BLaER1 treated with 17β-estradiol and CSF1 and Interleukin-3, amounts not matched to agents 10 nM and 100 nM (cell line): ENCODE measurements around the gene PEBP1.

Experiments
- H3K27ac ChIP-seq, 11 experiments: shearing (Covaris generic); formaldehyde crosslinking; 2 replicates each; pipeline ENCODE4 v1.8.1; 2022
- H3K27me3 ChIP-seq, 11 experiments: shearing (Covaris generic); formaldehyde crosslinking; 2 replicates each; pipeline ENCODE4 v1.8.1; 2022
- H3K36me3 ChIP-seq, 11 experiments: shearing (Covaris generic); formaldehyde crosslinking; 2 replicates each; pipeline ENCODE4 v1.8.1; 2022
- H3K4me1 ChIP-seq, 10 experiments: shearing (Covaris generic); formaldehyde crosslinking; 2 replicates each; pipeline ENCODE4 v1.8.1; 2022
- H3K4me2 ChIP-seq, 11 experiments: shearing (Covaris generic); formaldehyde crosslinking; 2 replicates each; pipeline ENCODE4 v1.8.1; 2022
- H3K4me3 ChIP-seq, 10 experiments: shearing (Covaris generic); formaldehyde crosslinking; 2 replicates each; pipeline ENCODE4 v1.8.1; 2022
- H3K9ac ChIP-seq, 11 experiments: shearing (Covaris generic); formaldehyde crosslinking; 2 replicates each; pipeline ENCODE4 v1.8.1; 2022
- H3K9me3 ChIP-seq, 11 experiments: shearing (Covaris generic); formaldehyde crosslinking; replicated peaks in 1 of 11; 2 replicates each; pipeline ENCODE4 v1.8.1; 2022
- H4K20me1 ChIP-seq, 11 experiments: shearing (Covaris generic); formaldehyde crosslinking; 2 replicates each; pipeline ENCODE4 v1.8.1; 2022
- Cebpa-rat ChIP-seq, 11 experiments: shearing (Covaris generic); IDR thresholded peaks; 2 replicates each; pipeline ENCODE4 v1.8.1; 2022

The PEBP1 gene

GRCh38 chr12:118103201-118103600 lies 32.7 kb upstream of the PEBP1 start:
- H3K9ac ChIP-seq = peak overlapping the region; percentile 74 to 89 (median 87)
- no peaks in the 10 kb centered on the region for H3K27me3 ChIP-seq
- peak overlapping the region; percentile 79 to 99 (median 92) for H3K4me3 ChIP-seq
- H3K27ac ChIP-seq = peak overlapping the region in 10 of 11 experiments; percentile 58 to 88 (median 82); a peak in 20 of 22 replicates
- peak overlapping the region; percentile 84 to 99 (median 95) for H3K4me2 ChIP-seq
- H4K20me1 ChIP-seq = peaks cover 0 to 8% (median 5%) of the 10 kb centered on the region in 11 experiments; a peak in 4 of 22 replicates
- no peak for TF ChIP-seq Cebpa-rat (IDR thresholded peaks at IDR 0.05)
- no peaks in the 10 kb centered on the region for H3K9me3 ChIP-seq
- peaks cover 0 to 13% (median 6%) of the 10 kb centered on the region in 11 experiments; a peak in 4 of 22 replicates for H3K36me3 ChIP-seq
- peaks cover 10 to 43% (median 31%) of the 10 kb centered on the region in 10 experiments; a peak in 19 of 20 replicates for H3K4me1 ChIP-seq

GRCh38 chr12:118103601-118104382 lies 32.1 kb upstream of the PEBP1 start, which contains the start of gene VSIG10:
VSIG10 (minus strand) TSS chr12:118104011; CDS start chr12:118103671, 340 bp downstream.
- no peaks in the 10 kb centered on the region for H3K9me3 ChIP-seq
- peaks cover 0 to 8% (median 5%) of the 10 kb centered on the region in 11 experiments; a peak in 4 of 22 replicates for H4K20me1 ChIP-seq
- H3K4me2 ChIP-seq = peak within 1 kb of the TSS; percentile 84 to 99 (median 95)
- H3K27ac ChIP-seq = peak within 1 kb of the TSS; percentile 25 to 88 (median 82); a peak in 21 of 22 replicates
- H3K27me3 ChIP-seq = no peaks in the 10 kb centered on the region
- H3K4me1 ChIP-seq = peaks cover 10 to 44% (median 31%) of the 10 kb centered on the region in 10 experiments; a peak in 19 of 20 replicates
- peaks cover 0 to 13% (median 6%) of the 10 kb centered on the region in 11 experiments; a peak in 4 of 22 replicates for H3K36me3 ChIP-seq
- peak within 1 kb of the TSS; percentile 79 to 99 (median 92) for H3K4me3 ChIP-seq
- TF ChIP-seq Cebpa-rat (IDR thresholded peaks at IDR 0.05) = no peak
- H3K9ac ChIP-seq = peak within 1 kb of the TSS; percentile 74 to 89 (median 87)

GRCh38 chr12:118107011-118107410 lies 28.9 kb upstream of the PEBP1 start:
- no peak for TF ChIP-seq Cebpa-rat (IDR thresholded peaks at IDR 0.05)
- Histone ChIP-seq H3K4me3 (no peak overlapping the region), H3K4me2 (no peak overlapping the region), H3K27me3 (no peaks in the 10 kb centered on the region), H4K20me1 (peaks cover 0 to 5% (median 2%) of the 10 kb centered on the region in 11 experiments; a peak in 4 of 22 replicates), H3K9me3 (no peaks in the 10 kb centered on the region), H3K36me3 (no peaks in the 10 kb centered on the region), H3K27ac (no peak overlapping the region), H3K9ac (no peak overlapping the region), H3K4me1 (peaks cover 10 to 38% (median 28%) of the 10 kb centered on the region in 10 experiments; a peak in 19 of 20 replicates)

GRCh38 chr12:118107694-118108093 lies 28.2 kb upstream of the PEBP1 start:
- H3K9ac ChIP-seq = no peak overlapping the region
- H3K4me3 ChIP-seq = no peak overlapping the region
- no peak for TF ChIP-seq Cebpa-rat (IDR thresholded peaks at IDR 0.05)
- H3K36me3 ChIP-seq = no peaks in the 10 kb centered on the region
- H3K27ac ChIP-seq = no peak overlapping the region
- H3K4me2 ChIP-seq = 0 out of 22 replicates have a peak overlapping the region, but pooled peaks of 1 of the 11 experiments have one; percentile 2
- no peaks in the 10 kb centered on the region for H4K20me1 ChIP-seq
- H3K27me3 ChIP-seq = no peaks in the 10 kb centered on the region
- H3K4me1 ChIP-seq = peaks cover 10 to 32% (median 21%) of the 10 kb centered on the region in 10 experiments; a peak in 19 of 20 replicates
- no peaks in the 10 kb centered on the region for H3K9me3 ChIP-seq

GRCh38 chr12:118109088-118109487 lies 26.8 kb upstream of the PEBP1 start:
- H3K36me3 ChIP-seq = no peaks in the 10 kb centered on the region
- no peaks in the 10 kb centered on the region for H3K9me3 ChIP-seq
- peaks cover 7 to 29% (median 16%) of the 10 kb centered on the region in 10 experiments; a peak in 19 of 20 replicates for H3K4me1 ChIP-seq
- no peak overlapping the region for H3K4me3 ChIP-seq
- H3K27me3 ChIP-seq = no peaks in the 10 kb centered on the region
- H4K20me1 ChIP-seq = no peaks in the 10 kb centered on the region
- no peak overlapping the region for H3K4me2 ChIP-seq
- TF ChIP-seq Cebpa-rat (IDR thresholded peaks at IDR 0.05) = no peak
- H3K27ac ChIP-seq = no peak overlapping the region
- no peak overlapping the region for H3K9ac ChIP-seq

- no peak overlapping the region for H3K4me3 ChIP-seq
- H3K27ac ChIP-seq = no peak overlapping the region
- H4K20me1 ChIP-seq = no peaks in the 10 kb centered on the region
- no peak overlapping the region for H3K4me2 ChIP-seq
- H3K4me1 ChIP-seq = peaks cover 0 to 9% (median 2%) of the 10 kb centered on the region in 10 experiments; a peak in 2 of 20 replicates
- TF ChIP-seq Cebpa-rat (IDR thresholded peaks at IDR 0.05) = no peak
- peaks cover 0 to 9% (median 0%) of the 10 kb centered on the region in 11 experiments; a peak in 4 of 22 replicates for H3K9me3 ChIP-seq
- H3K27me3 ChIP-seq = no peaks in the 10 kb centered on the region
- no peaks in the 10 kb centered on the region for H3K36me3 ChIP-seq
- no peak overlapping the region for H3K9ac ChIP-seq
Measured at GRCh38 chr12:118119449-118119879, 16.5 kb upstream of the PEBP1 start.

DNA sequence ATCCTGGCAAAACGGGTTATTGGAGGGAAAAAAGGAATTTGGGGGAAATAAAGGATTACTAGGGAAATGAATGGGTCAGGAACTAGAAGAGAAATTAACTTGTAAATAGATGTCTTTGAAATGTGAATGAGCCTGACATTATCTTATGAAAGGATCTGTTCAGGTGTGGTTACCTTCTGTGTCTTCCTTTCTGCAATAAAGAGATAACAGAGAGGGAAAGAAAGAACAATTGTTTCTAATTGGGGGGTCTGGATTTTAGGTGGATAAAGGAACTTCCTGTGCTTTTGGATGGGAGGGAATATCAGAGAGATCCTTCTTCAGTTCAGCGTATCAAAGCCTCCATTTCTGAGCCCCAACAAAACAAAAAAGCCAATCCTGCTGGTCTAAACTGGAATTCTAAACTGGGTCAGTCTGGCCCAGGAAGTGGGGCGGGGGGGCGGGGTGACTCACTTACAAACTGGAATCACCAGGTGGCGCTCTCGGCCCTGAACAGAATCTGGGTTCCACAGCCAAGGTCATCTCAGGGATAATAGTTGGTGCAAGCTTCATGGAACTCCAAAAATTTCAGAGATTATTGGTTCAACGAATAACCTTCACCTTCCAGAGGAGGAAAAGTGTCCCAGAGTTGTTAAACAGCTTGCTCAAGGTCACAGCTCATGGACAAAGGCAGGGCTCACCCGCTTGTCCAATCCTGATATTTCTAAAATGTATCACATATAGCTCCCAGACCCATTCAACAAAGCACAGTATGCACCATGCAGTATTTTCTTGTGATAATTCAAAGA lies 15.2 kb upstream of the PEBP1 start:
- Histone ChIP-seq H3K27me3 (no peaks in the 10 kb centered on the region), H3K4me1 (peaks cover 0 to 9% (median 2%) of the 10 kb centered on the region in 10 experiments; a peak in 2 of 20 replicates), H3K4me2 (no peak overlapping the region; a peak in 1 of 22 replicates), H3K27ac (peak overlapping the region in 6 of 11 experiments; percentile 1 to 64 (median 46); a peak in 10 of 22 replicates), H3K4me3 (no peak overlapping the region), H3K36me3 (no peaks in the 10 kb centered on the region), H4K20me1 (no peaks in the 10 kb centered on the region), H3K9ac (0 out of 22 replicates have a peak overlapping the region, but pooled peaks of 1 of the 11 experiments have one; percentile 1), H3K9me3 (no peaks in the 10 kb centered on the region)
- no peak for TF ChIP-seq Cebpa-rat (IDR thresholded peaks at IDR 0.05)

DNA sequence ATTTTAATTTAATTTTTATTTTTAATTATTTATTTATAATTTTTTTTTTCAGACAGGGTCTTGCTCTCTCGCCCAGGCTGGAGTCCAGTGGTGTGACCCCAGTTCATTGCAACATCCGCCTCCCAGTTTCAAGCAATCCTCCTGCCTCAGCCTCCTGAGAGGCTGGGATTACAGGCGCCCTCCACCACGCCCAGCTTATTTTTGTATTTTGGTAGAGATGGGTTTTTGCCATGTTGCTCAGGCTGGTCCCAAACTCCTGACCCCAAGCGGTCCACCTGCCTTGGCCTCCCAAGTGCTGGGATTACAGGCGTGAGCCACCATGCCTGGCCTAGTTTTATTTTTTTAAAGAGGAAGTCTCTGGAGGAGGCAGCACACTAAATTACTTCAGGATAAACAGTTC lies 13.7 kb upstream of the PEBP1 start:
- Histone ChIP-seq H4K20me1 (no peaks in the 10 kb centered on the region), H3K36me3 (no peaks in the 10 kb centered on the region), H3K4me1 (peaks cover 0 to 9% (median 2%) of the 10 kb centered on the region in 10 experiments; a peak in 2 of 20 replicates), H3K27me3 (no peaks in the 10 kb centered on the region), H3K4me3 (no peak overlapping the region), H3K4me2 (no peak overlapping the region), H3K27ac (no peak overlapping the region), H3K9ac (no peak overlapping the region), H3K9me3 (no peaks in the 10 kb centered on the region)
- no peak for TF ChIP-seq Cebpa-rat (IDR thresholded peaks at IDR 0.05)
